GM20000 (cell line): ENCODE data around the gene RNU4-1.
"Not testable (repeated sequence)": the region's sequence is repeated elsewhere in the genome, so short reads cannot be mapped to it uniquely, and the experiment has no call there.

Experiments
- DNase-seq: peaks from one replicate; pipeline ENCODE4 v3.0.0; 2012; ENCODE audit warnings: low spot score
- CTCF ChIP-seq: IDR thresholded peaks from 2 replicates; pipeline ENCODE4 v1.5.1; 2012; ENCODE audit warnings: mild to moderate bottlenecking, control low read depth; ENCODE audit errors: extremely low read depth, missing control alignments

The RNU4-1 gene

GRCh38 chr12:120252071-120252906 lies 40.7 kb downstream of the RNU4-1 start:
- TF ChIP-seq CTCF = no peak
- no peak for DNase-seq

- DNase-seq = not testable (repeated sequence)
Observed at GRCh38 chr12:120251364-120252070, 41.5 kb downstream of the RNU4-1 start.

- no peak for TF ChIP-seq CTCF
Observed at GRCh38 chr12:120249875-120250795, 42.9 kb downstream of the RNU4-1 start.

GRCh38 chr12:120249266-120249874 lies 43.7 kb downstream of the RNU4-1 start:
- TF ChIP-seq CTCF = no peak
- DNase-seq = no peak

More at GRCh38 chr12:120249875-120250795, 42.9 kb downstream of the RNU4-1 start:
- DNase-seq = peak; percentile 50

GRCh38 chr12:120247621-120248030 lies 45.4 kb downstream of the RNU4-1 start:
- no peak for TF ChIP-seq CTCF
- no peak for DNase-seq

GRCh38 chr12:120247183-120247582 lies 45.9 kb downstream of the RNU4-1 start:
- DNase-seq = no peak
- TF ChIP-seq CTCF = no peak

GRCh38 chr12:120246705-120247104 lies 46.3 kb downstream of the RNU4-1 start:
- DNase-seq = not testable (repeated sequence)
